Fibroblast of lung (primary cell): ENCODE measurements around the gene SLC6A11. TPM values are rescaled to one million over a fixed set of nuclear protein-coding genes. Genes with fewer than 3 reads are reported as not detected.

Experiments used
- DNase-seq, 2 donors: peaks; one replicate each; pipeline versions ENCODE4 v3.0.0 to v3.0.0-alpha.2; 2010; ENCODE audit warnings: low read depth in 2 of 2
- H2AFZ ChIP-seq: 2 replicates; pipeline ENCODE4 v1.5.1; 2012; ENCODE audit warnings: low read length, control low read depth, inconsistent platforms
- H3K27ac ChIP-seq: 2 replicates; pipeline ENCODE4 v1.5.1; 2011; ENCODE audit warnings: low read length, control low read depth; ENCODE audit not compliant: insufficient read depth
- H3K27me3 ChIP-seq: 2 replicates; pipeline ENCODE4 v1.5.1; 2011; ENCODE audit warnings: mild to moderate bottlenecking, low read length; ENCODE audit not compliant: control insufficient read depth, insufficient read depth
- H3K36me3 ChIP-seq: 2 replicates; pipeline ENCODE4 v1.5.1; 2011; ENCODE audit warnings: low read length; ENCODE audit not compliant: control insufficient read depth, insufficient read depth
- H3K4me1 ChIP-seq: 2 replicates; pipeline ENCODE4 v1.5.1; 2011; ENCODE audit warnings: low read length; ENCODE audit not compliant: control insufficient read depth, insufficient read depth; ENCODE audit errors: extremely low read depth
- H3K4me2 ChIP-seq: 2 replicates; pipeline ENCODE4 v1.5.1; 2011; ENCODE audit warnings: low read length, control low read depth; ENCODE audit not compliant: insufficient read depth; ENCODE audit errors: extremely low read depth
- H3K4me3 ChIP-seq, 4 experiments: fragments of 200-600 bp in 1 of 4; sonication (generic) in 1 of 4; replicated peaks in 1 of 4; 2 replicates each; pipeline ENCODE4 v1.5.1; 2011 to 2016; ENCODE audit warnings: low read length in 4 of 4, low read depth in 3 of 4, mild to moderate bottlenecking in 3 of 4, control low read depth in 2 of 4, inconsistent platforms in 1 of 4, mixed read lengths in 1 of 4; ENCODE audit not compliant: insufficient read depth in 1 of 4; ENCODE audit errors: control extremely low read depth in 1 of 4
- H3K79me2 ChIP-seq: 2 replicates; pipeline ENCODE4 v1.5.1; 2012; ENCODE audit warnings: mild to moderate bottlenecking, low read length, inconsistent platforms; ENCODE audit not compliant: control insufficient read depth, insufficient read depth
- H3K9ac ChIP-seq: 2 replicates; pipeline ENCODE4 v1.5.1; 2011; ENCODE audit warnings: mild to moderate bottlenecking, low read length, control low read depth; ENCODE audit not compliant: insufficient read depth
- H3K9me3 ChIP-seq: 2 replicates; pipeline ENCODE4 v1.5.1; 2012; ENCODE audit warnings: low read depth, low read length; ENCODE audit not compliant: control insufficient read depth, insufficient read depth
- H4K20me1 ChIP-seq: 2 replicates; pipeline ENCODE4 v1.5.1; 2011; ENCODE audit warnings: low read length; ENCODE audit not compliant: control insufficient read depth, insufficient read depth; ENCODE audit errors: extremely low read depth
- EZH2 ChIP-seq: IDR thresholded peaks from 2 replicates; pipeline ENCODE4 v1.5.1; 2012; ENCODE audit warnings: low read length, control low read depth, mild to moderate bottlenecking; ENCODE audit errors: missing control alignments
- polyA plus RNA-seq, 2 donors: library from polyadenylated mRNA; depleted of rRNA in 1 of 2; stranded (reverse) in 1 of 2; unstranded in 1 of 2; fragments of >200 nt; gene quantifications; 2 replicates each; pipeline ENCODE4 v1.2.1, GENCODE V29; 2011 to 2012; ENCODE audit warnings: missing spikeins in 1 of 2
- total RNA-seq: library from RNA; depleted of rRNA; stranded (reverse); fragments of >200 nt; gene quantifications from 2 replicates; pipeline ENCODE4 v1.2.1, GENCODE V29; 2014
- TF ChIP-seq, protein P1 (sequence below), 2 donors: IDR thresholded peaks in 1 of 2; conservative IDR thresholded peaks in 1 of 2; 1 replicate in 1 of 2; 2 replicates in 1 of 2; pipeline ENCODE4 v1.5.1; 2011 to 2012; ENCODE audit warnings: low read length in 2 of 2, control low read depth in 1 of 2, inconsistent platforms in 1 of 2, low read depth in 1 of 2, mild to moderate bottlenecking in 1 of 2

SLC6A11 gene
- total and polyA plus RNA-seq, 2 donors (not counting 1 experiment from before 2014, with no cell fraction given): 0.05 TPM; not detected in 1

DNA sequence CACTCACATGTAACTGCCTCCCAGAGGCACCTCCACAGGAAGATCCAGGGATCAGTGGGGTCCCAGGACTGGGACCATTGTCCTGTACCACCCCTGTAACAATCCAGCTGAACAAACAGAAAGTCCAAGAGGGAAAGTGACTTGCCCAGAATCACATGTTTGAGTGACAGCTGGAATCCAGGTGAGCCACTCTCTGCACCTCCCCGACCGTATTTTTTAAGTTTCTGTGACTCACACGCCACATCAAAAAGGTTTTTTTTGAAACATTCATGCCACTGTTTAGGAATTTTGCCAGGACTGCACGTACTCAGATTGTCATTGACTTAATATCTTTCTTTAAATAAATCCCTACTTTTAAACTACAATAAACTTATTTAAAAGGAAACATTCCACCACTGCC is 166.8 kb downstream of the SLC6A11 start:
- H3K9me3 ChIP-seq: no peaks in the 10 kb centered on the region
- no peak overlapping the region for H3K9ac ChIP-seq
- no peak overlapping the region for H3K4me2 ChIP-seq
- TF ChIP-seq EZH2: no peak
- TF ChIP-seq, protein P1, sequence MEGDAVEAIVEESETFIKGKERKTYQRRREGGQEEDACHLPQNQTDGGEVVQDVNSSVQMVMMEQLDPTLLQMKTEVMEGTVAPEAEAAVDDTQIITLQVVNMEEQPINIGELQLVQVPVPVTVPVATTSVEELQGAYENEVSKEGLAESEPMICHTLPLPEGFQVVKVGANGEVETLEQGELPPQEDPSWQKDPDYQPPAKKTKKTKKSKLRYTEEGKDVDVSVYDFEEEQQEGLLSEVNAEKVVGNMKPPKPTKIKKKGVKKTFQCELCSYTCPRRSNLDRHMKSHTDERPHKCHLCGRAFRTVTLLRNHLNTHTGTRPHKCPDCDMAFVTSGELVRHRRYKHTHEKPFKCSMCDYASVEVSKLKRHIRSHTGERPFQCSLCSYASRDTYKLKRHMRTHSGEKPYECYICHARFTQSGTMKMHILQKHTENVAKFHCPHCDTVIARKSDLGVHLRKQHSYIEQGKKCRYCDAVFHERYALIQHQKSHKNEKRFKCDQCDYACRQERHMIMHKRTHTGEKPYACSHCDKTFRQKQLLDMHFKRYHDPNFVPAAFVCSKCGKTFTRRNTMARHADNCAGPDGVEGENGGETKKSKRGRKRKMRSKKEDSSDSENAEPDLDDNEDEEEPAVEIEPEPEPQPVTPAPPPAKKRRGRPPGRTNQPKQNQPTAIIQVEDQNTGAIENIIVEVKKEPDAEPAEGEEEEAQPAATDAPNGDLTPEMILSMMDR (conservative IDR thresholded peaks at IDR 0.05 in 1 of 2, IDR thresholded peaks at IDR 0.05 in 1 of 2; ENCODE audit: low read depth in 1 of 2, low read length in 2 of 2): no peak
- no peak overlapping the region for H3K4me3 ChIP-seq
- no peaks in the 10 kb centered on the region for H3K27me3 ChIP-seq
- H3K79me2 ChIP-seq: no peaks in the 10 kb centered on the region
- no peaks in the 10 kb centered on the region for H3K4me1 ChIP-seq
- H3K36me3 ChIP-seq: no peaks in the 10 kb centered on the region
- no peaks in the 10 kb centered on the region for H4K20me1 ChIP-seq
- no peak overlapping the region for H3K27ac ChIP-seq
- H2AFZ ChIP-seq: no peak overlapping the region
- DNase-seq: no peak

DNA sequence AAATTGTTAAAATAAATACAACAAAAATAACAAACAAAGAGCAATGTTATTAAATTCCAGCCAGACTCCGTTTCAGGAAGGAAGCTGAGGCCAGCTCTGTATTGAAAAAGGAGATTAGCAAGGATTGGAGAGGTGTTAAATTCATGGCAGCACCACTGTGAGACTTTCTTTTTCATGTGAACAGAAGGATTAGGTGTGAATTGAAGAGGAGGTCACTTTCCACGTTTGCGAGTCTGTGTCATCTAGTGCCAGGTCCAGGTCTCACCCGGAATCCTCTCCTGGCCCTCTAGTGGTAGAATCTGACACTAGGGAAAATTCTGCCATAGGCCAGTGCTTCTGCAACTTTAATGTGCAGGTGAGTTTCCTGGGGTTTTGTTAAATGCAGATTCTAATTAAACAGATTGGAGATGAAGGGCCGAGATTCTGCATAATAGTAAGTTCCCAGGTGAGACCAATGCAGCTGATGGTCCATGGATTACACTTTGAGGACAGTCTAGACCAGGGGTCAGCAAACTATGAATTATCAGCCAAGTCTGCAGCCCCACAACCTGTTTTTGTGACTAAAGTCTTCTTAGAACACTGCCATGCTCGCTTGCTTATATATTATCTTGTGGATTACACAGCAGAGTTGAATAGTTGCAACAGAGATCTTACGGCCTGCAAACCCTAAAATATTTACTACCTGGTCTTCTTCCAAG is 167.3 kb downstream of the SLC6A11 start:
- peak; percentile 19 to 21 for DNase-seq
- Histone ChIP-seq H3K4me3 (no peak overlapping the region), H3K4me2 (peak overlapping the region; percentile 27), H3K4me1 (no peaks in the 10 kb centered on the region), H4K20me1 (no peaks in the 10 kb centered on the region), H3K9me3 (no peaks in the 10 kb centered on the region), H3K9ac (no peak overlapping the region), H3K79me2 (no peaks in the 10 kb centered on the region), H2AFZ (no peak overlapping the region), H3K36me3 (no peaks in the 10 kb centered on the region), H3K27me3 (no peaks in the 10 kb centered on the region), H3K27ac (no peak overlapping the region)
- no peak for TF ChIP-seq EZH2
- TF ChIP-seq, protein P1 (conservative IDR thresholded peaks at IDR 0.05 in 1 of 2, IDR thresholded peaks at IDR 0.05 in 1 of 2; ENCODE audit: low read depth in 1 of 2, low read length in 2 of 2): peak; percentile 80 to 90

DNA sequence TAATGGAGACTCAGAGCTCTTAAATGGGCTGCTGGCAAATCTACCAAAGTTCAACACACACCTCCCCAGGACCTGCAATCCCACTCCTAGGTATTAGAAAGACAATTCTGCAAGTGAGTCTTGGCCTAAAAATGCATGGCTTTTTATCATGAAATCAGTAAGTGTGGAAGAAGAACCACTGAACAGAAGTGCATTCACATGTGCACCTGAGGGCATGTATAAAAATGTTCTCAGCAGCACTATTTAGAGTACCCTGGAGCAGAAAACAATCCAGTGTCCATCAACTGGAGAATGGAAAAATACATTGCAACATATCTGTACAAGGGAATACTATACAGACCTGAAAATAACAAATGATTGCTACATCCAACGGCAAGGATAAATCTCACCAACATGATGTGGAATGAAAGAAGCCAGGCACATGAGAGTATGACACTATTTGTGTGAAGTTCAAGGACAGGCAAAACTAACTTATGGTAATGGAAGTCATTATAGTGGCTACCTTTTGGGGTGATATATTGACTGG is 168.4 kb downstream of the SLC6A11 start:
- Histone ChIP-seq H3K27me3 (no peaks in the 10 kb centered on the region), H3K4me1 (no peaks in the 10 kb centered on the region), H3K36me3 (no peaks in the 10 kb centered on the region), H4K20me1 (no peaks in the 10 kb centered on the region), H3K9ac (no peak overlapping the region), H3K4me3 (no peak overlapping the region), H3K27ac (no peak overlapping the region), H3K9me3 (no peaks in the 10 kb centered on the region), H2AFZ (no peak overlapping the region), H3K79me2 (no peaks in the 10 kb centered on the region), H3K4me2 (no peak overlapping the region)
- TF ChIP-seq, protein P1 (conservative IDR thresholded peaks at IDR 0.05 in 1 of 2, IDR thresholded peaks at IDR 0.05 in 1 of 2; ENCODE audit: low read depth in 1 of 2, low read length in 2 of 2): no peak
- TF ChIP-seq EZH2: no peak
- DNase-seq: no peak
